ENCODE results near the gene DNAAF8.

Gene DNAAF8

GRCh38 chr16:4734063-4734729 lies at the start of gene DNAAF8, which contains the start of gene ANKS3:
DNAAF8 (plus strand) TSS chr16:4734537; CDS start chr16:4736515, 1,978 bp downstream.
ANKS3 (minus strand) TSS chr16:4734271; CDS start chr16:4730149, 4,122 bp downstream.
- peak; percentile 88 for DNase-seq

- DNase-seq, result no peak
Measured at GRCh38 chr16:4684763-4685162, 49.6 kb upstream of the DNAAF8 start.

DNA sequence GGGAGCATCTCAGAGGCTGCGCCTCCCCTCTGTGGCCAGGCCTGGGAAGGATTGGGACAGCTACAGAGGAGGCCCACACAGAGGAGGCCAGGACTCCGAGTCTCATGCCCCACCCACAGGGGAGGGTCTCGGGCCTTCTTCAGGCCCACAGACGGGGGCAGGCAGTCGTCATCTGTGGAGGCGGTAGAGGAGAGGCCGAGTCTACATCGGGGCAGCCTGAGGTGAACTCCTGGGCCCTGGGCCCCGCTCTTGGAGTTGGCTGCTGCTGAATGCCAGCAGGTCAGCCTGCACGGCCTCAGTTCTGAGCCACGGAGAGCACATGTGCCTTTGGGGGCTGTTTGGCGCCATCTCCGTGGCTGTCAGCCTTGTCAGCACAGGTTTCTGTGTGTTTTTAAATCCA lies 49.0 kb upstream of the DNAAF8 start:
- no peak for DNase-seq

GRCh38 chr16:4685776-4686496 lies 48.4 kb upstream of the DNAAF8 start:
- DNase-seq, result no peak

- no peak for DNase-seq
Measured at GRCh38 chr16:4686497-4687210, 47.7 kb upstream of the DNAAF8 start.

GRCh38 chr16:4687416-4687815 lies 46.9 kb upstream of the DNAAF8 start:
- DNase-seq, result no peak

GRCh38 chr16:4687946-4688673 lies 46.2 kb upstream of the DNAAF8 start:
- DNase-seq, result no peak

GRCh38 chr16:4688674-4689045 lies 45.7 kb upstream of the DNAAF8 start:
- no peak for DNase-seq

DNA sequence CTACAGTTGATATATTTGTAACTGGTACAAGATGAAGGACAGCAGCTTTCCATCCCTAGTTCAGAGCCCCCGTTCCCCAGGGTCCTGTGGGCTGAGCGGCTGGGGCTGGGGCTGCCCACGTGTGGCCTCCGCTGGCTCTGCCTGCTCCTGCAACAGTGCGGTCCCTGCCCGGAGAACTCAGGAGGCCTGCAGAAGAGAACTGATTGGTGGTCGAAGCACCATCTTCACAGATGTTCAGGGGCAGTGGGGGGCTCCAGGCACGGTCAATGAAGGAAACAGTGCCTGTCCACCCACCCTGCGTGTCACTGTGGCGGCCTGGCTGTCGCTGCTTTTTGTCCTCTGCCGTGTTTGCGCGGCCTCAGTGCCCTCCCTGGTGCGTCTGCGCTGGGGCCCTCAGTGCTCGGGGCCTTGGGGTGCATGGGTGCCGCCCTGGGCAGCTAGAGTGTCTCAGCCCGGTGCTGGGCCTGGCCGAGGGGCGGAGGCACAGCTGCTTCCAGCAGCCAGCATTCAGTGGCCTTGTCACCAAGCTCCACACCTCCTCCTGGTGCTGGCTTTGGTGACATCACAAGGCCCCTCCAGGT lies 45.2 kb upstream of the DNAAF8 start:
- no peak for DNase-seq

DNA sequence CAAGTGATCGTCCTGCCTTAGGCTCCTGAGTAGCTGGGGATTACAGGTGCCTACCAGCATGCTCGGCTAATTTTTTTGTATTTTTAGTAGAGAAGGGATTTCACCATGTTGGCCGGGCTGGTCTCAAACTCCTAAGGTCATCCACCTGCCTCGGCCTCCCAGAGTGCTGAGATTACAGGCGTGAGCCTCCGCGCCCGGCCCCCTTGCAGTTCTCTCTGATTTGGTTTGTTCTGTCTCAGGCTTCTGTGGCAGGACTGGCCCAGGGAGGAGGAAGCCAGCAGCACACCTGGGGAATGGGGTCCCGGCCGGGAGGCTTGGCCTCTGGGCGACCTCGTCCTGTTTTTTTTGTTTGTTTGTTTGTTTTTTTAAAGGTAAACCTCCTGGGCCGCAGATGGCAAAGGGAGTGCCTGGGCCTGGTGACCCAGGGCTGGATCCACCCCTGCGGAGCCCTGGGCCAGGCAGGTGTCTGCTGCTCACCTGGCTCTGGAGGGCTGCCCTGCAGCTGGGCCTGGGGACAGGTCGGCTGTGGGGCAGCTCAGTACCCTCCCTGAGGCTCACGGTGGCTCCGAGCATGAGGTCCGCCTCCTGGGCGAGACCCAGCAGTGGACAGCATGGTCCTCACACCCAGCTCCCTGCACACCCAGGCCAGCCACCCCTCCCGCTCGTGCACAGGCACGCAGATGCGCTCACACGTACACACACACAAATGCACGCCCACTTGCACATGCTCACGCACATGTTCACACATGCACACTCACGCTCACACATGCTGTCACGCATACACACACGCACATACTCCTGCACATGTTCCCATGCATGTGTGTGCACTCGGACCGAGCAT lies 44.3 kb upstream of the DNAAF8 start:
- no peak for DNase-seq

GRCh38 chr16:4690946-4691665 lies 43.2 kb upstream of the DNAAF8 start:
- DNase-seq, result no peak

DNA sequence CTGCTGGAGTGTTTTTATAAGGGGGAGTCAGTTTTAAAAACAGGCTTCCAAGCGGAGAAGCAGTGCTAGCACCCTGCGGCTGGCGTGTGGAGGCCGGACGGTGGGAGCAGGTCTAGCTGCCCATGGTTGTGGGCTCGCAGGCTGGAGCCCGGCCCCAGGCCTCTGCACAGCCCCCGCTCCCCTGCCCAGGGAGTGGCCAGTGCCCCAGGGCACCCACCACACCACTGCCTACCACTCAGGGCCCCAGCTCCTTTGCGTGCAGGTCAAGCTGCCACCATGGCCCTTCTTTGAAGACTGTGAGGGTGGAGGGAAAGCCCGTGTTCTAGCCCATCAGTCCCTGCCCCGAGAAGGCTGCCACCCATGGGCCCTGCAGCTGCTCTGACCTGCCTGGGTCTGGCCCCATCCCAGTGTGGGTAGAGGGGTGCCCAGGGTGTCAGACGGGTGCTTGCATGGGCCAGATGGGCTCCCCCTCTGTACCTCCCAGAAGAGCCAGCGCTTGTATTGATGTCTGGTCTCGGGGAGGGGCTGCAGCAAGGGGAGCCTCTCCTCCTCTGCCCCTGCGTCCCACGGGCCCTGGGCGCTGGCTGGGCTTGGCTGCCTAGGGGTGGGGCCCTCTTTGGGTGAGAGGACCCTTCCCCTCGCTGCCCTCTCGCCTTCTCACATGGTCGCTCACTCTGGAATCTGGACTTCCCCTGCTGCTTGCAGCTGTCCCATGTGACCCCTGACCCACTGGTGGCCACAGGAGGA lies 42.5 kb upstream of the DNAAF8 start:
- DNase-seq, result no peak

GRCh38 chr16:4692460-4693295 lies 41.7 kb upstream of the DNAAF8 start:
- DNase-seq, result no peak

GRCh38 chr16:4693296-4693955 lies 40.9 kb upstream of the DNAAF8 start, which contains the start of gene NUDT16L1:
NUDT16L1 (plus strand) TSS chr16:4693562; CDS start chr16:4693727, 165 bp downstream.
- DNase-seq, result peak; percentile 74

GRCh38 chr16:4693956-4694641 lies 40.2 kb upstream of the DNAAF8 start:
- DNase-seq, result no peak

- DNase-seq, result no peak
Measured at GRCh38 chr16:4694642-4695451, 39.5 kb upstream of the DNAAF8 start.

Data from NCI-H526 treated with DMSO at 0.1 percent for 48 hours (cell line).